Medulla oblongata (tissue), 1 donor: ENCODE results near the gene BMP7.
A peak's percentile ranks its signal among the peaks of the same experiment; 100 is the strongest.
"Not testable (repeated sequence)": the region's sequence is repeated elsewhere in the genome, so short reads cannot be mapped to it uniquely, and the experiment has no call there.

ENCODE experiments used
- DNase-seq: peaks from one replicate; pipeline ENCODE4 v3.0.0-alpha.2; 2015; ENCODE audit errors: extremely low spot score

Gene BMP7

GRCh38 chr20:57265997-57266290 lies 497 bp downstream of the BMP7 start:
- no peak for DNase-seq

GRCh38 chr20:57265336-57265996 lies 975 bp downstream of the BMP7 start:
- no peak for DNase-seq

- DNase-seq, result not testable (repeated sequence)
Measured at GRCh38 chr20:57264908-57265335, 1.5 kb downstream of the BMP7 start.

GRCh38 chr20:57263801-57264792 lies 2.3 kb downstream of the BMP7 start:
- DNase-seq, result no peak

GRCh38 chr20:57262784-57263609 lies 3.4 kb downstream of the BMP7 start:
- peak; percentile 33 for DNase-seq

- DNase-seq, result peak; percentile 33
Measured at GRCh38 chr20:57262301-57262700, 4.1 kb downstream of the BMP7 start.

GRCh38 chr20:57261457-57262251 lies 4.8 kb downstream of the BMP7 start:
- peak; percentile 38 for DNase-seq

- DNase-seq, result peak; percentile 43
Measured at GRCh38 chr20:57260934-57261333, 5.5 kb downstream of the BMP7 start.

- DNase-seq, result no peak
Measured at GRCh38 chr20:57259938-57260921, 6.2 kb downstream of the BMP7 start.

- DNase-seq, result peak; percentile 58
Measured at GRCh38 chr20:57259121-57259937, 7.1 kb downstream of the BMP7 start.

GRCh38 chr20:57257701-57258453 lies 8.6 kb downstream of the BMP7 start:
- peak; percentile 78 for DNase-seq

GRCh38 chr20:57256908-57257307 lies 9.5 kb downstream of the BMP7 start:
- peak; percentile 40 for DNase-seq

GRCh38 chr20:57256205-57256604 lies 10.2 kb downstream of the BMP7 start:
- no peak for DNase-seq

GRCh38 chr20:57255183-57255582 lies 11.3 kb downstream of the BMP7 start:
- no peak for DNase-seq

GRCh38 chr20:57252559-57253162 lies 13.8 kb downstream of the BMP7 start:
- no peak for DNase-seq

- no peak for DNase-seq
Measured at GRCh38 chr20:57251949-57252348, 14.5 kb downstream of the BMP7 start.

GRCh38 chr20:57251344-57251743 lies 15.1 kb downstream of the BMP7 start:
- no peak for DNase-seq
